ENCODE data around the gene PRR23E.

PRR23E gene

GRCh38 chr3:127162947-127163645 lies 29.8 kb upstream of the PRR23E start:
- H4K20me1 ChIP-seq = peaks cover 36% of the 10 kb centered on the region; the same call in 1 of the 2 replicates
- H3K9ac ChIP-seq = no peak overlapping the region
- no peaks in the 10 kb centered on the region for H3K36me3 ChIP-seq
- no peaks in the 10 kb centered on the region for H3K9me3 ChIP-seq
- no peak overlapping the region for H3K27ac ChIP-seq
- no peak for TF ChIP-seq Cebpa-rat (IDR thresholded peaks at IDR 0.05)
- no peak overlapping the region for H3K4me2 ChIP-seq
- H3K4me3 ChIP-seq = no peak overlapping the region
- H3K4me1 ChIP-seq = no peaks in the 10 kb centered on the region; the same call in 1 of the 2 replicates
- H3K27me3 ChIP-seq = no peaks in the 10 kb centered on the region; the same call in 1 of the 2 replicates

GRCh38 chr3:127164615-127165014 lies 28.3 kb upstream of the PRR23E start:
- H3K9me3 ChIP-seq = no peaks in the 10 kb centered on the region
- peaks cover 27% of the 10 kb centered on the region; the same call in 1 of the 2 replicates for H4K20me1 ChIP-seq
- H3K4me1 ChIP-seq = no peaks in the 10 kb centered on the region
- H3K36me3 ChIP-seq = no peaks in the 10 kb centered on the region
- no peak overlapping the region for H3K4me2 ChIP-seq
- H3K9ac ChIP-seq = no peak overlapping the region
- H3K4me3 ChIP-seq = no peak overlapping the region
- no peak for TF ChIP-seq Cebpa-rat (IDR thresholded peaks at IDR 0.05)
- no peak overlapping the region for H3K27ac ChIP-seq
- no peaks in the 10 kb centered on the region; the same call in 1 of the 2 replicates for H3K27me3 ChIP-seq

- Histone ChIP-seq H4K20me1 (peaks cover 27% of the 10 kb centered on the region; the same call in 1 of the 2 replicates), H3K4me2 (no peak overlapping the region), H3K27ac (no peak overlapping the region), H3K9ac (no peak overlapping the region), H3K4me3 (no peak overlapping the region), H3K9me3 (no peaks in the 10 kb centered on the region), H3K36me3 (no peaks in the 10 kb centered on the region), H3K27me3 (no peaks in the 10 kb centered on the region; the same call in 1 of the 2 replicates), H3K4me1 (no peaks in the 10 kb centered on the region)
- no peak for TF ChIP-seq Cebpa-rat (IDR thresholded peaks at IDR 0.05)
These were observed 27.9 kb upstream of the PRR23E start for GRCh38 chr3:127165036-127165435.

- H3K4me3 ChIP-seq = no peak overlapping the region
- no peak overlapping the region for H3K4me2 ChIP-seq
- no peaks in the 10 kb centered on the region for H3K4me1 ChIP-seq
- no peaks in the 10 kb centered on the region for H3K9me3 ChIP-seq
- H3K9ac ChIP-seq = no peak overlapping the region
- no peaks in the 10 kb centered on the region; the same call in 1 of the 2 replicates for H3K27me3 ChIP-seq
- no peak for TF ChIP-seq Cebpa-rat (IDR thresholded peaks at IDR 0.05)
- no peaks in the 10 kb centered on the region for H3K36me3 ChIP-seq
- H4K20me1 ChIP-seq = peaks cover 21% of the 10 kb centered on the region; the same call in 1 of the 2 replicates
- H3K27ac ChIP-seq = no peak overlapping the region
These were observed 27.0 kb upstream of the PRR23E start for GRCh38 chr3:127165694-127166485.

GRCh38 chr3:127166501-127167065 lies 26.3 kb upstream of the PRR23E start:
- Histone ChIP-seq H3K27ac (no peak overlapping the region), H3K4me3 (no peak overlapping the region), H4K20me1 (peaks cover 20% of the 10 kb centered on the region; the same call in 1 of the 2 replicates), H3K4me2 (no peak overlapping the region), H3K36me3 (no peaks in the 10 kb centered on the region), H3K9ac (no peak overlapping the region), H3K9me3 (no peaks in the 10 kb centered on the region), H3K27me3 (no peaks in the 10 kb centered on the region), H3K4me1 (no peaks in the 10 kb centered on the region)
- TF ChIP-seq Cebpa-rat (IDR thresholded peaks at IDR 0.05) = no peak

GRCh38 chr3:127167315-127168043 lies 25.5 kb upstream of the PRR23E start:
- no peak for TF ChIP-seq Cebpa-rat (IDR thresholded peaks at IDR 0.05)
- no peaks in the 10 kb centered on the region for H3K27me3 ChIP-seq
- no peak overlapping the region for H3K27ac ChIP-seq
- no peak overlapping the region for H3K4me2 ChIP-seq
- H3K9ac ChIP-seq = no peak overlapping the region
- no peaks in the 10 kb centered on the region for H3K36me3 ChIP-seq
- H3K4me3 ChIP-seq = no peak overlapping the region
- H4K20me1 ChIP-seq = peaks cover 29% of the 10 kb centered on the region; the same call in 1 of the 2 replicates
- H3K4me1 ChIP-seq = peaks cover 4% of the 10 kb centered on the region
- no peaks in the 10 kb centered on the region for H3K9me3 ChIP-seq

- H3K36me3 ChIP-seq = no peaks in the 10 kb centered on the region
- H3K4me3 ChIP-seq = no peak overlapping the region
- no peak overlapping the region for H3K4me2 ChIP-seq
- no peak overlapping the region for H3K27ac ChIP-seq
- no peak overlapping the region for H3K9ac ChIP-seq
- peaks cover 31% of the 10 kb centered on the region; the same call in 1 of the 2 replicates for H4K20me1 ChIP-seq
- no peak for TF ChIP-seq Cebpa-rat (IDR thresholded peaks at IDR 0.05)
- H3K4me1 ChIP-seq = peaks cover 12% of the 10 kb centered on the region
- no peaks in the 10 kb centered on the region for H3K27me3 ChIP-seq
- H3K9me3 ChIP-seq = no peaks in the 10 kb centered on the region
These were observed 24.7 kb upstream of the PRR23E start for GRCh38 chr3:127168271-127168670.

- no peak overlapping the region for H3K9ac ChIP-seq
- H3K4me2 ChIP-seq = no peak overlapping the region
- H3K27ac ChIP-seq = no peak overlapping the region
- H3K27me3 ChIP-seq = no peaks in the 10 kb centered on the region
- H3K36me3 ChIP-seq = no peaks in the 10 kb centered on the region
- H3K9me3 ChIP-seq = no peaks in the 10 kb centered on the region
- TF ChIP-seq Cebpa-rat (IDR thresholded peaks at IDR 0.05) = no peak
- no peak overlapping the region for H3K4me3 ChIP-seq
- peaks cover 14% of the 10 kb centered on the region for H3K4me1 ChIP-seq
- H4K20me1 ChIP-seq = peaks cover 34% of the 10 kb centered on the region; the same call in 1 of the 2 replicates
These were observed 22.1 kb upstream of the PRR23E start for GRCh38 chr3:127170814-127171213.

GRCh38 chr3:127171320-127171719 lies 21.6 kb upstream of the PRR23E start:
- Histone ChIP-seq H3K4me2 (no peak overlapping the region), H4K20me1 (peaks cover 35% of the 10 kb centered on the region; the same call in 1 of the 2 replicates), H3K36me3 (no peaks in the 10 kb centered on the region), H3K4me3 (no peak overlapping the region), H3K27me3 (no peaks in the 10 kb centered on the region), H3K27ac (no peak overlapping the region), H3K4me1 (peaks cover 14% of the 10 kb centered on the region), H3K9me3 (no peaks in the 10 kb centered on the region), H3K9ac (no peak overlapping the region)
- no peak for TF ChIP-seq Cebpa-rat (IDR thresholded peaks at IDR 0.05)

All from BLaER1 (cell line).